COLO668 (cell line): Measurements from ENCODE around the gene LILRA1.
"Not testable (repeated sequence)": the region's sequence is repeated elsewhere in the genome, so short reads cannot be mapped to it uniquely, and the experiment has no call there.

Source experiments
- DNase-seq: peaks from one replicate; lab custom pipeline; 2025; ENCODE audit not compliant: unreplicated experiment; lab: John Stamatoyannopoulos, UW

Gene LILRA1

GRCh38 chr19:54622431-54622830 lies 29.0 kb downstream of the LILRA1 start:
- DNase-seq, result no peak

DNA sequence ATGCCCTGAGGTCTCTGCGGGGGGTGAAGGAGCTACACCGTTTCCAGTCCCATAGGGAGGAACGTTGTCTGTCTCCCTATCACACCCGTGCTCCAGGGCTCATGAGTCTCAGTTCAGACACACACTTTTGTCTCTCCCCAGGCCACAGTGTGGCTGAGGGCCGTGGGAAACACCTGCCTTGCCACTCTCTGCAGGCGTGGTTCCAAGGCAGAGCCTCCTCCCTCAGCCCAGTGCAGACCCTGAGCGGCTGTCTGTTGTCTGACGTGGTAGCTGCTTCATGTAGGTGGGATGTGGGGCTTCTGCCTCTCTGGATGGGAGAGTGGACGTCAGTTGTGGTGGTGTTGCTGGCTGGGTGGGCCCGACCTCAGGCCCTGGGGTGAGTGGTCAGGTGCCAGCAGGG lies 30.8 kb downstream of the LILRA1 start:
- DNase-seq, result not testable (repeated sequence)

GRCh38 chr19:54624934-54625730 lies 31.7 kb downstream of the LILRA1 start:
- DNase-seq, result not testable (repeated sequence)

- DNase-seq, result no peak
Observed at GRCh38 chr19:54626757-54627156, 33.3 kb downstream of the LILRA1 start.

- DNase-seq, result not testable (repeated sequence)
Observed at GRCh38 chr19:54627912-54628311, 34.5 kb downstream of the LILRA1 start.

DNA sequence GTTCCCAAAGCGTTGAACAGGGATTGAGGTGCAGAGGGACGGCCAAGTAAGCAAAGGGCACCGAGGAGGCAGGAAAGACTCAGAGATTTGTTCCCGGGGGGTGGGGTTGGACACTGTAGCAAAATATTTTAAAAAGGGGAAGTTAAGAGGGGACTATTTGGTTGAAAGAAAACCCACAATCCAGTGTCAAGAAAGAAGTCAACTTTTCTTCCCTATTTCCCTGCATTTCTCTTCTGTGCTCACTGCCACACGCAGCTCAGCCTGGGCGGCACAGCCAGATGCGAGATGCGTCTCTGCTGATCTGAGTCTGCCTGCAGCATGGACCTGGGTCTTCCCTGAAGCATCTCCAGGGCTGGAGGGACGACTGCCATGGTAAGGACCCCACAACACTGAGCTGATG lies 36.8 kb downstream of the LILRA1 start, which contains the start of gene LILRB1:
LILRB1 (plus strand) TSS at position 223 of the 400 bp plus-strand sequence. CDS start 590 bp downstream, outside the sequence.
- DNase-seq, result not testable (repeated sequence)

DNA sequence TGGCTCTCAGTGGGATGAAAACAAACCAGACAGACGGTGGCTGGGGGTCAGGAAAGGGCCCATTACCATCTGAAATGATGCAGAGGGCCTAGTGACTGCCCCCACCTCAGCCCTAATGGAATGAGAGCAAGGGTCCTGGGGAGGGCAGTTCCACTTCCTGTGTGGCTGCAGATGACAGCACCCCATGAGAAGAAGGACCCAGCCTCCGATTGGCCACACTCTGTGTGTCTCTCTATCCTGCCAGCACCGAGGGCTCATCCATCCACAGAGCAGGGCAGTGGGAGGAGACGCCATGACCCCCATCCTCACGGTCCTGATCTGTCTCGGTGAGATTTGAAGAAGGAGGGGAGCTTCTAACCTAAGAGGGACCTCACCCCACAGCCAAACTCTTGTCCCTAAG lies 37.4 kb downstream of the LILRA1 start:
- no peak for DNase-seq

DNA sequence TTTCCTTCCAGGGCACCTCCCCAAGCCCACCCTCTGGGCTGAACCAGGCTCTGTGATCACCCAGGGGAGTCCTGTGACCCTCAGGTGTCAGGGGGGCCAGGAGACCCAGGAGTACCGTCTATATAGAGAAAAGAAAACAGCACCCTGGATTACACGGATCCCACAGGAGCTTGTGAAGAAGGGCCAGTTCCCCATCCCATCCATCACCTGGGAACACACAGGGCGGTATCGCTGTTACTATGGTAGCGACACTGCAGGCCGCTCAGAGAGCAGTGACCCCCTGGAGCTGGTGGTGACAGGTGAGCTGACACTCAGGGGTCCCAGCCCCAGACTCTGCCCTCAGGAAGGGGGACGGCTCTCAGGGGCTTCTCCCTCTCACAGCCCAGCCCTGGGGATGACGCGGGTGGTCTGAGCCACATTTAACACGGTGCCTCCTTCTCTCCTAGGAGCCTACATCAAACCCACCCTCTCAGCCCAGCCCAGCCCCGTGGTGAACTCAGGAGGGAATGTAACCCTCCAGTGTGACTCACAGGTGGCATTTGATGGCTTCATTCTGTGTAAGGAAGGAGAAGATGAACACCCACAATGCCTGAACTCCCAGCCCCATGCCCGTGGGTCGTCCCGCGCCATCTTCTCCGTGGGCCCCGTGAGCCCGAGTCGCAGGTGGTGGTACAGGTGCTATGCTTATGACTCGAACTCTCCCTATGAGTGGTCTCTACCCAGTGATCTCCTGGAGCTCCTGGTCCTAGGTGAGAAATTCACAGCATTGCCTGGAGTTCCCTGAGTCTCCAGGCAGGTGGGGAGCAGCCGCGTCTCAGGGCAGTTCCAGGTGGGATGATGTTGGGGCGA lies 38.3 kb downstream of the LILRA1 start:
- DNase-seq, result not testable (repeated sequence)

DNA sequence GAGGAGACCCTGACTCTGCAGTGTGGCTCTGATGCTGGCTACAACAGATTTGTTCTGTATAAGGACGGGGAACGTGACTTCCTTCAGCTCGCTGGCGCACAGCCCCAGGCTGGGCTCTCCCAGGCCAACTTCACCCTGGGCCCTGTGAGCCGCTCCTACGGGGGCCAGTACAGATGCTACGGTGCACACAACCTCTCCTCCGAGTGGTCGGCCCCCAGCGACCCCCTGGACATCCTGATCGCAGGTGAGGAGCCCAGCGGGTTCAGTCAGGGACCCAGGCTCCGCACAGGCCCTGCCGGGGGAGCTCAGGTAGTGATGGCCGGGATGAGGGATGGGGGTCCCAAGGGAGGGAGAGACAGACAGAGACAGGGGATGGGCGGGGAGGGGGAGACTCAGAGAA lies 39.1 kb downstream of the LILRA1 start:
- DNase-seq, result not testable (repeated sequence)

- no peak for DNase-seq
Observed at GRCh38 chr19:54633401-54633800, 40.0 kb downstream of the LILRA1 start.

DNA sequence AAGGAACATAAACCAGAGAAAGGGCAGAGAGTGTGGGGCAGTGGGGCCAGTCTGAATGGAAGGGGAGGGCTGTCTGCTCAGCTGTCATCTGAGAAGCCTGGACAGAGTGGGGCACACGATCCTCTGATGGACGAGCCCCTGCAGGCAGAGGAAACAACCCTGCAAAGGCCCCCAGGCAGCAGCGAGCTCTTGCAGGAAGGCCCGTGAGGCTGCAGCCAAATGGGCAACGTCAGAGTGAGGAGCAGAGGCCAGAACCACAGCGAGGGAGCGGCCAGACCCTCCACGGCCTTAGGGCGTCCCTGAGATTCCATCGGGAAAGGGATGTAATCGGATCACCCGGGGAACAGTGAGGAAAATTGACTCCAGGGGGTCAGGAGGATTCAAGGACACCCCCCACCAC lies 42.6 kb downstream of the LILRA1 start:
- DNase-seq, result not testable (repeated sequence)

- DNase-seq, result no peak
Observed at GRCh38 chr19:54638683-54639082, 45.3 kb downstream of the LILRA1 start.

- not testable (repeated sequence) for DNase-seq
Observed at GRCh38 chr19:54642953-54643352, 49.5 kb downstream of the LILRA1 start.

DNA sequence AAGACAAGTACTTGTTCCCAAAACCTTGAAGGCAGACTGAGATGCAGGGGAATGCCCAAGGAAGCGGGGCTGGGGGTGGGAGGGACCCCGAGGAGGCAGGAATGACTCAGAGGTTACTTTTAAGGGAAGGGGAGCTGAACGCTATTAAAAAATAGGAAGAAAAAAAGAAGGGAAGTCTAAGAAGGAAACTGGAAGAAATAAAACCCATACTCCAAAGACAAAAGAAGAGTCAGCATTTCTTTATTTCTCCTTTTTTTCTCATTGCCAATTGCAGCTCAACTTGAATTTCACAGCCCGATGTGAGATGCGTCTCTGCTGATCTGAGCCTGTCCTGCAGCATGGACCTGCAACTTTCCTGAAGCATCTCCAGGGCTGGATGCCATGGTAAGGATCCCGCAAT lies 50.2 kb downstream of the LILRA1 start:
- not testable (repeated sequence) for DNase-seq

DNA sequence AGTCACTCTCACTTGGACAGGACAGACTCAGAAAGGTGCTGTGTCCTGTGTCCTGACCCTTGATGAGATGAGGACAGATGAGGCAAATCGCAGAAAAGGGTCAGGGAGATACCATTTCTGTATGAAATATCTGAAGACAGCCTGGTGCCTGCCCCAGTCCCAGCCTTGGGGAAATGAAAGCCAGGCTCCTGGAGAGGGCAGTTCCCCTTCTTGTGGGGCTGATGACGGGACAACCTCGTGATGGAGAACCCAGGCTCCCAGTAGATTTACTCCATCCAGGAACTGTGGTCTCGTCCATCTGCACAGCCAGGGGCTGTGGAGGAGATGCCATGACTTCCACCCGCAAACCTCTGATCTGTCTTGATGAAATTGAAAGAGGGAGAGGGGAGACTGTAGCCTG lies 50.6 kb downstream of the LILRA1 start:
- DNase-seq, result no peak

DNA sequence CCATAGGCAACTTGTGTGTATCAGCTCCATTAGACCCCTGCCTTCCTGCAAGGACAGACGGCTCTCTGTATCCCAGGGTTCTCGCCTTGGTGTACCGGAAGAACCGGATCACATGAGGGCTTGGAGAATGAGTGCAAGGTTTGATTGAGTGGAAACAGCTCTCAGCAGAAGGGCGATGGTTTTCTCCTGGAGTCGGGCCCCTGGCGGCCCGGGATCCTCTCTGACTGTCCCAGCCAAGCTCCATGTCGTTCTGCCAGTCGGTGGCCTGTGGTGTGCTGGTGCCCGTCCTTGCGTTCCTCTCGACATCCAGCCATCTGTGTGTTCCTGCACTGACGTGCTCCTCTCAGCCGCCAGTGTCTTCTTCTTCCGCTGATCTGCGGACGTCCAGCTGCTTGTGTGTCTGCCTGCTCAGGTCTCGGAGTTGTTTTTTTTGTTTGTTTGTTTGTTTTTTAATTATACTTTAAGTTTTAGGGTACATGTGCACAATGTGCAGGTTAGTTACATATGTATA lies 53.0 kb downstream of the LILRA1 start:
- DNase-seq, result no peak

- no peak for DNase-seq
Observed at GRCh38 chr19:54648129-54648528, 54.7 kb downstream of the LILRA1 start.

- DNase-seq, result no peak
Observed at GRCh38 chr19:54650108-54650655, 56.8 kb downstream of the LILRA1 start.
